Measurements from ENCODE around the gene ZNF497.

GRCh38 chr19:58401840-58402421 is 39.4 kb upstream of the ZNF497 start:
- TF ChIP-seq ELF1 (tag; IDR thresholded peaks at IDR 0.05) (no peak), XRCC3 (IDR thresholded peaks at IDR 0.05) (no peak), KLF16 (IDR thresholded peaks at IDR 0.05) (no peak)

Data from K562 (cell line).